CD4-positive, alpha-beta memory T cell (primary cell): ENCODE data around the gene ACLY. TPM values are rescaled to one million over a fixed set of nuclear protein-coding genes. Genes with fewer than 3 reads are reported as not detected.

Source experiments
- CTCF ChIA-PET: fragments of 350-600 bp; sonication (Branson Sonifier 250); formaldehyde crosslinking; loops from one replicate; lab custom pipeline; 2021; ENCODE audit warnings: inconsistent platforms; ENCODE audit not compliant: partially characterized antibody; lab: Charles Lee
- POLR2A ChIA-PET: fragments of 350-600 bp; sonication (Branson Sonifier 250); formaldehyde crosslinking; loops from one replicate; lab custom pipeline; 2021; ENCODE audit not compliant: partially characterized antibody; lab: Charles Lee
- DNase-seq, 5 donors: peaks; one replicate each; pipeline versions ENCODE4 v3.0.0 to v3.0.0-alpha.2; 2020 to 2022; ENCODE audit warnings: mixed read lengths in 1 of 5
- H3K27ac ChIP-seq: one replicate; pipeline ENCODE4 v1.7.0; 2013; ENCODE audit warnings: low read depth, low read length
- H3K27me3 ChIP-seq: 2 replicates; pipeline ENCODE4 v1.7.0; 2013; ENCODE audit warnings: mild to moderate bottlenecking, low read length, moderate library complexity; ENCODE audit not compliant: insufficient read depth
- H3K36me3 ChIP-seq: 2 replicates; pipeline ENCODE4 v1.7.0; 2013; ENCODE audit warnings: mild to moderate bottlenecking, low read length, moderate library complexity; ENCODE audit not compliant: insufficient read depth
- H3K4me1 ChIP-seq: 2 replicates; pipeline ENCODE4 v1.7.0; 2013; ENCODE audit warnings: mild to moderate bottlenecking, low read length, moderate library complexity; ENCODE audit not compliant: insufficient read depth
- H3K4me3 ChIP-seq, 2 donors: one replicate each; pipeline ENCODE4 v1.7.0; 2013; ENCODE audit warnings: low read length in 2 of 2, mild to moderate bottlenecking in 1 of 2
- H3K9me3 ChIP-seq, 2 donors: one replicate each; pipeline ENCODE4 v1.7.0; 2013; ENCODE audit warnings: low read length in 2 of 2, control low read depth in 1 of 2; ENCODE audit not compliant: control insufficient read depth in 1 of 2
- H3K27ac Mint-ChIP-seq, 7 donors: one replicate each; pipeline ENCODE4 v1.8.0; 2020 to 2021; ENCODE audit warnings: mixed read lengths in 7 of 7, mild to moderate bottlenecking in 6 of 7, inconsistent platforms in 3 of 7, moderate library complexity in 3 of 7
- H3K27me3 Mint-ChIP-seq, 2 donors: one replicate each; pipeline ENCODE4 v1.8.0; 2020 to 2021; ENCODE audit warnings: mixed read lengths in 2 of 2
- H3K36me3 Mint-ChIP-seq, 2 donors: one replicate each; pipeline ENCODE4 v1.8.0; 2020 to 2021; ENCODE audit warnings: mixed read lengths in 2 of 2, inconsistent platforms in 1 of 2, mild to moderate bottlenecking in 1 of 2
- H3K4me1 Mint-ChIP-seq, 4 donors: one replicate each; pipeline ENCODE4 v1.8.0; 2020 to 2021; ENCODE audit warnings: mixed read lengths in 4 of 4, mild to moderate bottlenecking in 1 of 4
- H3K4me3 Mint-ChIP-seq, 8 donors: one replicate each; pipeline ENCODE4 v1.8.0; 2020 to 2021; ENCODE audit warnings: mixed read lengths in 8 of 8, mild to moderate bottlenecking in 7 of 8, moderate library complexity in 6 of 8, inconsistent platforms in 3 of 8
- H3K9me3 Mint-ChIP-seq, 8 donors: one replicate each; pipeline ENCODE4 v1.8.0; 2020 to 2021; ENCODE audit warnings: mixed read lengths in 8 of 8, mild to moderate bottlenecking in 5 of 8, inconsistent platforms in 3 of 8, moderate library complexity in 1 of 8
- intact Hi-C: fragments of 100-400 bp; cut with micrococcal nuclease; formaldehyde crosslinking; loops from one replicate; pipeline ENCODE4 v1.15.1; 2023
- polyA plus RNA-seq, 2 donors: library from polyadenylated mRNA; unstranded; fragments of 300-500 nt; fragmentation: Illumina TruSeq; gene quantifications; one replicate each; pipeline ENCODE4 v1.2.3, GENCODE V29; 2021
- total RNA-seq, 2 experiments: library from RNA; stranded (reverse); gene quantifications; one replicate each; pipeline ENCODE4 v1.2.3, GENCODE V29; 2021

Gene ACLY
- total and polyA plus RNA-seq, 4 experiments from 2014 or later, result 58.7 to 88.5 (median 78.3) TPM

DNA sequence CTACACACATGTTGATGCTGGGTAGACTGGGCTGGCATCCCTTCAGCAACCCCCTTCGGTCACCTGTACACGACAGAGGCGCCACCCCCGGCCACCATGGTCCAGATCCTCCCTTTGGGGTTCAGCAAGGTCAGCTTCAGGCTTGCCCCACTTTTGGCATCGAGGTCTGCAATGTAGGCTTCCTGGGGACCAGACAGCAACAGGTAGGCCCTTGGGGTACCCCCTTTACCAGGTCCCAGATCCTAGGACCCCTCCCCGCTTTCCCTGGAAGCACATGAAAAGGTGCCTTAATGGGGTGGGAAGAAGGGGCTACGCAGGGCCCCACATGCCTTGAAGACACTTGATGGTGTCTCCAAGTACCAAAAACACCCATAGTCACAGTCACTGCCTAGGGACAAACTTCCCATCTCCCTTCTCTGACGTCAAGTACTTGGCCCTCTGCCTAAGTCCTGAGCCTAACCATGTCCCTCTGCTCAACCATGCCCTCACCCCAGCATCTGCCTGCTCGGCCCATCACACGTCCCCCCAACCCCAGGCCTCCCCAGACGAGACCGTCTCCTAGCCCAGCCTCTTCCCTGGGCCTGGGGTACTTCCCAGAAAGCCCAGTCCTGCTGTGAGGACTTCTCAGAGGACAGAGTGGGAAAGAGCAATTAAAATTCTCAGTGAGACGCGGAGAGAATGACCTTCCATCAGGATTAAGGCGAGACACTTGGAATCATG, 12.1 kb downstream of the ACLY start:
- POLR2A ChIA-PET, result no interaction called here
- peaks cover 0 to 2% (median under 1%) of the 10 kb centered on the region in 4 donors for H3K4me1 Mint-ChIP-seq
- H3K27me3 Mint-ChIP-seq, result no peaks in the 10 kb centered on the region
- Histone ChIP-seq H3K4me3 (no peak overlapping the region), H3K4me1 (no peaks in the 10 kb centered on the region), H3K36me3 (peaks cover 80% of the 10 kb centered on the region), H3K27me3 (no peaks in the 10 kb centered on the region), H3K9me3 (no peaks in the 10 kb centered on the region), H3K27ac (no peak overlapping the region)
- peaks cover 38 to 72% of the 10 kb centered on the region in 2 donors for H3K36me3 Mint-ChIP-seq
- CTCF ChIA-PET, result interaction anchor here (0.5 kb wide), 2 partner anchors 202 to 522 kb away, joined by 3 to 4 read pairs; no protein-coding TSS in a partner anchor
- H3K9me3 Mint-ChIP-seq, result no peaks in the 10 kb centered on the region
- intact Hi-C loops, result no loop called here
- no peak for DNase-seq
- H3K27ac Mint-ChIP-seq, result peak overlapping the region in 1 of 7 donors; percentile 29
- no peak overlapping the region for H3K4me3 Mint-ChIP-seq

DNA sequence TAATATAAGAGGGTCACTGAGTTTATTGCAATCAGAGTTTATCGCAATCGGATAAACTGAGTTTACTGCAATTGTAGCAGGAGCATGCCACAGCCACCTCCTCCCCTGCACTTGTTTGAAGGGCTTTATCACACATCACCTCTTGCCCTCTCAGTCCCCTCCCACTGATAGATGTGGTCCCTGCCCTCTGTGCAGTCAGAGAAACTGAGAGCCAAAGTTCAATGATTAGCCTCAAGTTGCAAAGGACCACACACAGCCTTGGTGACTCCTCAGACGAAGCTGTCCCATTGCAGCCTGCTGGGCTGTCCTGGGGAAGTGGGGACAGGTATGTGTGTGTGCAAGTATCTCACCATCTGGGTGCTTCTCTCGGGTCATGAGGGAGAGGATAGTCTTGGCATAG, 13.6 kb downstream of the ACLY start:
- no peaks in the 10 kb centered on the region for H3K27me3 ChIP-seq
- H3K9me3 ChIP-seq, result no peaks in the 10 kb centered on the region
- CTCF ChIA-PET, result no interaction called here
- Mint-ChIP-seq H3K27me3 (no peaks in the 10 kb centered on the region), H3K36me3 (peaks cover 45 to 72% of the 10 kb centered on the region in 2 donors), H3K27ac (peak overlapping the region in 1 of 7 donors; percentile 8), H3K4me3 (no peak overlapping the region), H3K4me1 (peaks cover 0 to 2% (median under 1%) of the 10 kb centered on the region in 4 donors), H3K9me3 (no peaks in the 10 kb centered on the region)
- DNase-seq, result no peak
- no peak overlapping the region for H3K27ac ChIP-seq
- POLR2A ChIA-PET, result no interaction called here
- intact Hi-C loops, result no loop called here
- H3K36me3 ChIP-seq, result peaks cover 67% of the 10 kb centered on the region
- no peaks in the 10 kb centered on the region for H3K4me1 ChIP-seq
- no peak overlapping the region for H3K4me3 ChIP-seq

DNA sequence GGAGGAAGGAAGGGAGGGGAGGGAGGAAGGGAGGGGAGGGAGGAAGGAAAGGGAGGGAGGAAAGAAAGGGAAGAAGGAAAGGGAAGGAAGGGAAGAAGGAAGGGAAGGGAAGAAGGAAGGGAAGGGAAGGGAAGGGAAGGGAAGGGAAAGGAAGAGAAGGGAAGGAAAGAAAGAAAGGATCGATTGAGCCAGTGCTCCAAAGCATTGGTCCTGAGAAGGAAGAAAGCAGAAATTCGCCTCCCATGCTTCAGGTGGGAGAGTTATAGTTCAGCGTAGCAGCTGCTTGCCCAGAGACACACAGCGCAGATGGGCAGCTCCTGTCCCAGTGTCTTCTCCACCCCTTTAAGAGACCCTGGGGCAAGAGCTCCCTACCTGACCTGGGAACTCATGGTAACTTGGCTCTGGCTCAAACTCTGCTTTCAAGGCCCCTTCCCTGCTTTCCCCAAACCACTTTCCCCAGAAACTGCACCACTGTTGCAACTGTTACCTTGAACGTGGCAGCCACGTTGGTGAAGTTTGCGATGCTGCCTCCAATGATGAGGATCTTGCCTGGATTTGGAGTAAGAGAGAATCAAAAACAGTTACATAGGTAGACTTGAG, 14.4 kb downstream of the ACLY start:
- peaks cover 0 to 2% (median under 1%) of the 10 kb centered on the region in 4 donors for H3K4me1 Mint-ChIP-seq
- H3K27me3 Mint-ChIP-seq, result no peaks in the 10 kb centered on the region
- intact Hi-C loops, result no loop called here
- H3K4me3 Mint-ChIP-seq, result no peak overlapping the region
- Histone ChIP-seq H3K4me3 (no peak overlapping the region), H3K27ac (no peak overlapping the region), H3K36me3 (peaks cover 63% of the 10 kb centered on the region), H3K9me3 (no peaks in the 10 kb centered on the region), H3K4me1 (no peaks in the 10 kb centered on the region), H3K27me3 (no peaks in the 10 kb centered on the region)
- POLR2A ChIA-PET, result no interaction called here
- CTCF ChIA-PET, result no interaction called here
- H3K36me3 Mint-ChIP-seq, result peaks cover 40 to 68% of the 10 kb centered on the region in 2 donors
- no peaks in the 10 kb centered on the region for H3K9me3 Mint-ChIP-seq
- no peak for DNase-seq
- H3K27ac Mint-ChIP-seq, result peak overlapping the region in 2 of 7 donors; percentile 13 to 36

DNA sequence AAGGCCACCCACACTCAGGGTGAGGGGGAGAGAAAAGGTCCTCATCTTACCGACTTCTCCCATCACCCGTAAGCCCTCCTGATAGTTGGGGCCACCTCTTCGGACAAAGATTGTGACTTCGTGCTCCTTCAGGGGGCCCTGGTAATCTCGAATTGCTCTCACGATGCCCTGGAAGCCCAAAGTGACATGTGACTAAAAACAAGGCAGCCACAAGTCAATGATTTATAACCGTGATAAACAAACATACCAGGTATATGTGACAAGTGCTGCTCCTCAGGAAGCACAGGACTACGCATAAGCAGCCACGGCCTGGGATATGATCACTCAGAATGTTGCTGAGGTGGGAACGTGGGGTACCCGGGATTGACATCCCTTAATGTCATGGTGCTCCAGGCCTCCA, 17.1 kb downstream of the ACLY start:
- intact Hi-C loops, result no loop called here
- POLR2A ChIA-PET, result no interaction called here
- CTCF ChIA-PET, result no interaction called here
- Histone ChIP-seq H3K27ac (no peak overlapping the region), H3K27me3 (no peaks in the 10 kb centered on the region), H3K9me3 (no peaks in the 10 kb centered on the region), H3K4me3 (no peak overlapping the region), H3K36me3 (peaks cover 65% of the 10 kb centered on the region), H3K4me1 (no peaks in the 10 kb centered on the region)
- H3K27ac Mint-ChIP-seq, result peak overlapping the region in 1 of 7 donors; percentile 37
- peaks cover 0 to 3% (median under 1%) of the 10 kb centered on the region in 4 donors for H3K4me1 Mint-ChIP-seq
- no peaks in the 10 kb centered on the region for H3K9me3 Mint-ChIP-seq
- H3K4me3 Mint-ChIP-seq, result no peak overlapping the region
- no peaks in the 10 kb centered on the region for H3K27me3 Mint-ChIP-seq
- no peak for DNase-seq
- peaks cover 48 to 71% of the 10 kb centered on the region in 2 donors for H3K36me3 Mint-ChIP-seq

DNA sequence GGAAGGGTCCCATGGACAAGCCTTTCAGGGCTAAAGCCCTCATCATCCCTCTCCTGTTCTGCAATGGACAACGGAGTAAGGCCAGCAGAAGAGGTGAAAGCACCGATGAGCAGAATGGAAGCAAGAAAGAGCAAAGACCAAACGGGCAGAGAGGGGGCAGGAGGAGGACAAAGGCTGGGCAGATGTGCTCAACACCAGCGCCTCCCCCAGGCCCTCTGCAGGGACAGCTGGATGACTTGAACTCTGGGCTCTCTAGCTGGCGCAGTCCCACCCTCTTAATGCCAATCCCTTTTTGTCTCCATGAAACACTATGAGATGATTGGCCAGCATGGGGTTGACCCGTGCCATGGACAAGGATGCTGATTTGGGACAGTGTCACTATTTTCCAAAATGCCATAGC, 22.0 kb downstream of the ACLY start:
- H3K4me1 Mint-ChIP-seq, result peaks cover 0 to 6% (median 0%) of the 10 kb centered on the region in 4 donors
- POLR2A ChIA-PET, result no interaction called here
- no peak overlapping the region for H3K27ac ChIP-seq
- H3K36me3 Mint-ChIP-seq, result peaks cover 67 to 83% of the 10 kb centered on the region in 2 donors
- peaks cover 78% of the 10 kb centered on the region for H3K36me3 ChIP-seq
- H3K9me3 ChIP-seq, result no peaks in the 10 kb centered on the region
- CTCF ChIA-PET, result no interaction called here
- no peak overlapping the region for H3K4me3 ChIP-seq
- intact Hi-C loops, result no loop called here
- H3K4me1 ChIP-seq, result no peaks in the 10 kb centered on the region
- no peaks in the 10 kb centered on the region for H3K27me3 Mint-ChIP-seq
- no peaks in the 10 kb centered on the region for H3K9me3 Mint-ChIP-seq
- H3K27me3 ChIP-seq, result no peaks in the 10 kb centered on the region
- H3K27ac Mint-ChIP-seq, result no peak overlapping the region
- no peak overlapping the region for H3K4me3 Mint-ChIP-seq
- DNase-seq, result no peak

DNA sequence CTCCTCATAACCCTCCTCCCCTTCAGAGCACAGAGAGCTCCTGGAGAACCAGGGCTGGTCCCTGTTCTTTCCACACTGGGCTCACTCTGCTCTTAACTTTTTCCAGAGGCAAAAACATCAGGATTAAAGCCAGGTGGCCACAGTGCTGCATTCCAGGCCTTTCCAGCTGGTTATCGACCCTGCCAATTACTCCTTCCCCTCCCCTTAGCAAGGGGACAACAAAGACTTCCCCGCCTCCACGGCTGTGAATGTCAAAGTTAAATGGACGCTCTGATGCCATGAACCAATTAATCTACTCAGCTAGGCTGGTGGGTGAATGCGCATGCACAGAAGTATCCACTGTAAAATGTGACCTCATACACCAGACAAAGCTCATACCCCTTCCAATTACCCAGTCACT, 23.1 kb downstream of the ACLY start:
- H3K9me3 ChIP-seq, result no peaks in the 10 kb centered on the region
- peaks cover 78% of the 10 kb centered on the region for H3K36me3 ChIP-seq
- Mint-ChIP-seq H3K27ac (peak overlapping the region in 3 of 7 donors; percentile 7 to 48 (median 28)), H3K9me3 (no peaks in the 10 kb centered on the region), H3K36me3 (peaks cover 57 to 76% of the 10 kb centered on the region in 2 donors), H3K4me1 (peaks cover 0 to 6% (median 0%) of the 10 kb centered on the region in 4 donors), H3K27me3 (no peaks in the 10 kb centered on the region), H3K4me3 (no peak overlapping the region)
- H3K27me3 ChIP-seq, result no peaks in the 10 kb centered on the region
- intact Hi-C loops, result no loop called here
- H3K4me1 ChIP-seq, result no peaks in the 10 kb centered on the region
- no peak overlapping the region for H3K27ac ChIP-seq
- DNase-seq, result no peak
- CTCF ChIA-PET, result interaction anchor here (1.6 kb wide), 1 partner anchor 30 kb away, joined by 3 read pairs; the partner anchor contains the start of gene KLHL11
- H3K4me3 ChIP-seq, result no peak overlapping the region
- POLR2A ChIA-PET, result interaction anchor here (0.6 kb wide), 1 partner anchor 658 kb away, joined by 3 read pairs; no protein-coding TSS in a partner anchor

DNA sequence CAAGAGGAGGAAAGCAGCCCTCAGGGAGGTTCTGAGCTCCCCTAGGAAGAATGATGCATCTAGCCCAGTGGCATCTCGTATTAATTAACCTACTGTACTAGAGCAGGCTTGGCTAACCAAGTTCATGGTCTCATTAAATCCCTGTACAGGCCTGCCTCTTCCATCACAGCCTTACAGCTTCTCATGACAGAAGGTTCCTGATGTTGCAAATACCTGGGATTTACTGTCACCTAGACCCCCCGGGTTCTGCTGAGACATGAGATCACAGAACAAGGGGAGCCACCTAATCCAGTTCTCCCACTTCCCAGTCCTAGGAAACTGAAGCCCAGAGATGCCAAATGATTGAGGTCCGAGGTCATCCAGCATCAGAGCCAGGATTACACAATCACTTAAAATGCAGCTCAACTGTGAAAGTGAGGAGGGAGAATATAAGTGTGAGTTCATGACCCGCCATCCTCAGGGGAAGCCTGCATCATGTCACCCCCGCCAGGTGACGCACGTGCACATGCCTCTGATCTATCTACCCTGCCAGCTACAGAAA, 23.9 kb downstream of the ACLY start:
- CTCF ChIA-PET, result interaction anchor here (1.6 kb wide), 1 partner anchor 30 kb away, joined by 3 read pairs; the partner anchor contains the start of gene KLHL11
- intact Hi-C loops, result no loop called here

More for the DNA sequence above, 23.9 kb downstream of the ACLY start:
- Histone ChIP-seq H3K27ac (no peak overlapping the region), H3K36me3 (peaks cover 80% of the 10 kb centered on the region), H3K27me3 (no peaks in the 10 kb centered on the region), H3K4me3 (no peak overlapping the region), H3K9me3 (no peaks in the 10 kb centered on the region), H3K4me1 (no peaks in the 10 kb centered on the region)
- H3K9me3 Mint-ChIP-seq, result no peaks in the 10 kb centered on the region
- no peak for DNase-seq
- no peak overlapping the region for H3K4me3 Mint-ChIP-seq
- POLR2A ChIA-PET, result interaction anchor here (0.6 kb wide), 1 partner anchor 659 kb away, joined by 3 read pairs; no protein-coding TSS in a partner anchor
- H3K27ac Mint-ChIP-seq, result no peak overlapping the region
- H3K4me1 Mint-ChIP-seq, result peaks cover 0 to 6% (median 0%) of the 10 kb centered on the region in 4 donors
- H3K27me3 Mint-ChIP-seq, result no peaks in the 10 kb centered on the region
- peaks cover 56 to 77% of the 10 kb centered on the region in 2 donors for H3K36me3 Mint-ChIP-seq
